Body of pancreas (tissue), 4 donors: ENCODE measurements around the gene C9orf40.

Source experiments
- CTCF ChIP-seq, 7 experiments: fragments of 450-650 bp in 4 of 7; fragments of 200-600 bp in 3 of 7; sonication (generic) in 3 of 7; IDR thresholded peaks; one replicate each; pipeline ENCODE4 v1.5.1; 2016 to 2019; ENCODE audit warnings: antibody characterized with exemption in 7 of 7
- POLR2A ChIP-seq, 3 donors: fragments of 450-650 bp; IDR thresholded peaks; one replicate each; pipeline ENCODE4 v1.6.1; 2016; ENCODE audit warnings: antibody characterized with exemption in 3 of 3, mild to moderate bottlenecking in 2 of 3

- TF ChIP-seq CTCF (IDR thresholded peaks at IDR 0.05), result no peak
- no peak for TF ChIP-seq POLR2A (IDR thresholded peaks at IDR 0.05)
Observed at GRCh38 chr9:74946686-74947085, 6.0 kb downstream of the C9orf40 start.
